OCI-LY7 (cell line): ENCODE results near the gene KATNAL1. TPM values are rescaled to one million over a fixed set of nuclear protein-coding genes. Genes with fewer than 3 reads are reported as not detected.

Experiments used
- BruUV-seq: library from RNA; stranded (reverse); fragments of 400-500 nt; replicated peaks from 2 replicates; lab custom pipeline; 2021; lab: Mats Ljungman, UMichigan
- CTCF ChIA-PET: fragments of 300-600 bp; sonication (Branson Sonifier 250); formaldehyde crosslinking; loops from one replicate; lab custom pipeline; 2022; ENCODE audit warnings: antibody characterized with exemption; ENCODE audit not compliant: unreplicated experiment; lab: Charles Lee
- POLR2A ChIA-PET: fragments of 300-600 bp; sonication (Branson Sonifier 250); formaldehyde crosslinking; loops from one replicate; lab custom pipeline; 2022; ENCODE audit warnings: antibody characterized with exemption; lab: Charles Lee
- DNase-seq: peaks from one replicate; pipeline ENCODE4 v3.0.0-alpha.2; 2015; ENCODE audit warnings: low spot score
- H2AFZ ChIP-seq: fragments of 200-600 bp; sonication (generic), shearing (Covaris generic); 2 replicates; pipeline ENCODE4 v1.6.1; 2014; ENCODE audit warnings: mild to moderate bottlenecking, antibody characterized with exemption, low read length, moderate library complexity
- H3K27ac ChIP-seq: fragments of 200-600 bp; sonication (generic); 2 replicates; pipeline ENCODE4 v1.5.1; 2014; ENCODE audit warnings: mixed run types, low read depth, mild to moderate bottlenecking, moderate library complexity, low read length, inconsistent platforms; ENCODE audit not compliant: poor library complexity, severe bottlenecking
- H3K36me3 ChIP-seq: fragments of 200-600 bp; sonication (generic); 2 replicates; pipeline ENCODE4 v1.6.1; 2014; ENCODE audit warnings: mild to moderate bottlenecking, antibody characterized with exemption, low read length, moderate library complexity, mixed read lengths; ENCODE audit not compliant: insufficient read depth
- H3K4me1 ChIP-seq: fragments of 200-600 bp; sonication (generic); 2 replicates; pipeline ENCODE4 v1.5.1; 2014; ENCODE audit warnings: mild to moderate bottlenecking, low read length; ENCODE audit not compliant: insufficient read depth, poor library complexity, severe bottlenecking
- H3K4me2 ChIP-seq: fragments of 200-600 bp; sonication (generic); 2 replicates; pipeline ENCODE4 v1.6.1; 2014; ENCODE audit warnings: mild to moderate bottlenecking, low read length
- H3K4me3 ChIP-seq: fragments of 200-600 bp; sonication (generic); 2 replicates; pipeline ENCODE4 v1.5.1; 2014; ENCODE audit warnings: mild to moderate bottlenecking, low read depth, low read length; ENCODE audit not compliant: poor library complexity, severe bottlenecking
- H3K79me2 ChIP-seq: fragments of 200-600 bp; sonication (generic); 2 replicates; pipeline ENCODE4 v1.6.1; 2016; ENCODE audit warnings: low read depth, mild to moderate bottlenecking, low read length, moderate library complexity, mixed read lengths; ENCODE audit not compliant: insufficient read depth
- H3K9me2 ChIP-seq: fragments of 200-600 bp; sonication (generic); 2 replicates; pipeline ENCODE4 v1.6.1; 2016; ENCODE audit warnings: mild to moderate bottlenecking, low read length, mixed read lengths; ENCODE audit not compliant: insufficient read depth
- H3K9me3 ChIP-seq: fragments of 200-600 bp; sonication (generic); 2 replicates; pipeline ENCODE4 v1.6.1; 2014; ENCODE audit warnings: mild to moderate bottlenecking, mixed run types, low read length, mixed read lengths
- H4K20me1 ChIP-seq: fragments of 200-600 bp; sonication (generic); 2 replicates; pipeline ENCODE4 v1.6.1; 2014; ENCODE audit warnings: mild to moderate bottlenecking, antibody characterized with exemption, low read length, moderate library complexity, mixed read lengths; ENCODE audit not compliant: insufficient read depth
- EZH2phosphoT487 ChIP-seq: fragments of 200-600 bp; sonication (generic); IDR thresholded peaks from 2 replicates; pipeline ENCODE4 v1.6.1; 2018; ENCODE audit warnings: low read depth, borderline replicate concordance, mild to moderate bottlenecking, mixed run types, antibody characterized with exemption, low read length, moderate library complexity, mixed read lengths
- intact Hi-C: fragments of 100-400 bp; cut with micrococcal nuclease; formaldehyde crosslinking; loops from one replicate; pipeline ENCODE4 v1.10.0; 2022; ENCODE audit not compliant: unreplicated experiment
- total RNA-seq, 2 experiments: library from RNA; depleted of rRNA in 1 of 2; stranded (reverse); fragments of >200 nt in 1 of 2; shearing (Covaris generic) in 1 of 2; gene quantifications; 2 replicates each; pipeline ENCODE4 v1.2.3, GENCODE V29; 2014 to 2022
- TF ChIP-seq, protein P1 (sequence below): fragments of 200-600 bp; sonication (generic); conservative IDR thresholded peaks from 2 replicates; pipeline ENCODE4 v1.5.1; 2014; ENCODE audit warnings: mild to moderate bottlenecking, antibody characterized with exemption, low read length, moderate library complexity, mixed read lengths

KATNAL1 gene
- total RNA-seq, 2 experiments from 2014 or later, result 13.9 to 34.5 TPM

GRCh38 chr13:30334663-30335386 is 27.5 kb upstream of the KATNAL1 start:
- Histone ChIP-seq H3K79me2 (peaks cover 17% of the 10 kb centered on the region; the same call in 1 of the 2 replicates), H3K36me3 (peaks cover 10% of the 10 kb centered on the region), H3K27ac (peak overlapping the region; percentile 98), H4K20me1 (no peaks in the 10 kb centered on the region), H2AFZ (peak overlapping the region; percentile 47; the same call in 1 of the 2 replicates), H3K9me3 (no peaks in the 10 kb centered on the region), H3K4me2 (peak overlapping the region; percentile 81), H3K9me2 (no peaks in the 10 kb centered on the region), H3K4me3 (peak overlapping the region; percentile 58), H3K4me1 (peaks cover 80% of the 10 kb centered on the region)
- ChIA-PET CTCF (no interaction called here), POLR2A (interaction anchor here (0.6 to 6.7 kb wide), 4 partner anchors 16 to 39 kb away, joined by 3 to 46 read pairs (median 20); partner anchors contain the start of gene KATNAL1)
- no peak for TF ChIP-seq EZH2phosphoT487
- TF ChIP-seq, protein P1, sequence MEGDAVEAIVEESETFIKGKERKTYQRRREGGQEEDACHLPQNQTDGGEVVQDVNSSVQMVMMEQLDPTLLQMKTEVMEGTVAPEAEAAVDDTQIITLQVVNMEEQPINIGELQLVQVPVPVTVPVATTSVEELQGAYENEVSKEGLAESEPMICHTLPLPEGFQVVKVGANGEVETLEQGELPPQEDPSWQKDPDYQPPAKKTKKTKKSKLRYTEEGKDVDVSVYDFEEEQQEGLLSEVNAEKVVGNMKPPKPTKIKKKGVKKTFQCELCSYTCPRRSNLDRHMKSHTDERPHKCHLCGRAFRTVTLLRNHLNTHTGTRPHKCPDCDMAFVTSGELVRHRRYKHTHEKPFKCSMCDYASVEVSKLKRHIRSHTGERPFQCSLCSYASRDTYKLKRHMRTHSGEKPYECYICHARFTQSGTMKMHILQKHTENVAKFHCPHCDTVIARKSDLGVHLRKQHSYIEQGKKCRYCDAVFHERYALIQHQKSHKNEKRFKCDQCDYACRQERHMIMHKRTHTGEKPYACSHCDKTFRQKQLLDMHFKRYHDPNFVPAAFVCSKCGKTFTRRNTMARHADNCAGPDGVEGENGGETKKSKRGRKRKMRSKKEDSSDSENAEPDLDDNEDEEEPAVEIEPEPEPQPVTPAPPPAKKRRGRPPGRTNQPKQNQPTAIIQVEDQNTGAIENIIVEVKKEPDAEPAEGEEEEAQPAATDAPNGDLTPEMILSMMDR, result peak; percentile 85
- intact Hi-C loops, result loop anchor here (2.0 kb wide), 1 partner anchor 78 kb away; no protein-coding TSS in a partner anchor
- DNase-seq, result peak; percentile 60
- no TSS peak for BruUV-seq

DNA sequence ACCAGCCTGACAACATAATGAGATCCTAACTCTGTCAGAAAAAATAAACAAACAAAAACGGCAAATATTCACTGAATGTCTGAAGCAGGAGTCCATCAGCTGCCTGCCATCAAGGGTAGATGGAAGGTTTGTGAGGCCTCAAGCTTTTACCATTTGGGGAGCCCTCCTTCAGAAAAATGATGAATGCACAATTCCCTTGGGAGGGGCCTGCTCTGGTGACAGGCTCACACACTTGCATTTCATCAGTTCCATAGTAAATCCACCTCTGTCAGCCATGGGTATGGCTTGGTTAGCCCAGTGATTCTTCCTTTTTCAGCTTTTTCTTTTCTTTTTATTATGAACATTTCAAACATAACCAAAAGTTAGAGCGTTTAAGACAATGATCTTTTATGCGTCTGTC is 26.3 kb upstream of the KATNAL1 start:
- H3K27ac ChIP-seq, result peak overlapping the region; percentile 98
- no TSS peak for BruUV-seq
- peaks cover 20% of the 10 kb centered on the region; the same call in 1 of the 2 replicates for H3K79me2 ChIP-seq

More for the DNA sequence above, 26.3 kb upstream of the KATNAL1 start:
- H3K4me1 ChIP-seq, result peaks cover 92% of the 10 kb centered on the region
- ChIA-PET POLR2A (interaction anchor here (0.6 to 6.7 kb wide), 11 partner anchors 10 to 215 kb away, joined by 3 to 52 read pairs (median 5); partner anchors contain the start of gene KATNAL1), CTCF (interaction anchor here (2.0 kb wide), 1 partner anchor 26 kb away, joined by 5 read pairs; the partner anchor contains the start of gene KATNAL1)
- H3K9me3 ChIP-seq, result no peaks in the 10 kb centered on the region
- no peaks in the 10 kb centered on the region for H4K20me1 ChIP-seq
- H2AFZ ChIP-seq, result peak overlapping the region; percentile 47; the same call in 1 of the 2 replicates
- peak overlapping the region; percentile 81 for H3K4me2 ChIP-seq
- peak; percentile 81 for DNase-seq
- H3K4me3 ChIP-seq, result peak overlapping the region; percentile 58
- no peaks in the 10 kb centered on the region; the same call in none of the 2 replicates for H3K36me3 ChIP-seq
- H3K9me2 ChIP-seq, result no peaks in the 10 kb centered on the region
- TF ChIP-seq EZH2phosphoT487, result no peak
- TF ChIP-seq, protein P1, result no peak
- intact Hi-C loops, result loop anchor here (1.0 to 2.0 kb wide), 4 partner anchors 37 to 201 kb away; no protein-coding TSS in a partner anchor
